HEK293 (cell line): ENCODE measurements around the gene ZNF529.

Experiments
- ATF2 ChIP-seq: fragments of 450-650 bp; formaldehyde crosslinking; IDR thresholded peaks from 2 replicates; pipeline ENCODE4 v1.5.1; 2016; ENCODE audit warnings: missing biosample characterization, missing genetic modification characterization, low read depth
- FEZF1 ChIP-seq: fragments of 450-650 bp; formaldehyde crosslinking; IDR thresholded peaks from 2 replicates; pipeline ENCODE4 v1.5.1; 2016; ENCODE audit warnings: missing biosample characterization, missing genetic modification characterization
- KLF7 ChIP-seq: fragments of 450-650 bp; formaldehyde crosslinking; IDR thresholded peaks from 2 replicates; pipeline ENCODE4 v1.5.1; 2016; ENCODE audit warnings: missing biosample characterization, missing genetic modification characterization, borderline replicate concordance
- KLF9 ChIP-seq: fragments of 450-650 bp; formaldehyde crosslinking; IDR thresholded peaks from 2 replicates; pipeline ENCODE4 v1.5.1; 2016; ENCODE audit warnings: missing biosample characterization, missing genetic modification characterization, low read depth
- MEIS1 ChIP-seq: sonication (generic); formaldehyde crosslinking; IDR thresholded peaks from 2 replicates; pipeline ENCODE4 v1.8.1; 2022; ENCODE audit warnings: missing genetic modification reagents, mild to moderate bottlenecking, borderline replicate concordance
- MYNN ChIP-seq: fragments of 450-650 bp; formaldehyde crosslinking; IDR thresholded peaks from 2 replicates; pipeline ENCODE4 v1.5.1; 2016; ENCODE audit warnings: missing biosample characterization, missing genetic modification characterization, borderline replicate concordance
- PRDM2 ChIP-seq: fragments of 450-650 bp; formaldehyde crosslinking; IDR thresholded peaks from 2 replicates; pipeline ENCODE4 v1.5.1; 2016; ENCODE audit warnings: missing biosample characterization, missing genetic modification characterization, borderline replicate concordance
- REPIN1 ChIP-seq: fragments of 450-650 bp; formaldehyde crosslinking; IDR thresholded peaks from 2 replicates; pipeline ENCODE4 v1.5.1; 2017; ENCODE audit warnings: missing biosample characterization, missing genetic modification characterization, low read depth
- SALL2 ChIP-seq: fragments of 450-650 bp; formaldehyde crosslinking; IDR thresholded peaks from 2 replicates; pipeline ENCODE4 v1.5.0; 2017; ENCODE audit warnings: missing biosample characterization, mild to moderate bottlenecking, missing genetic modification characterization, borderline replicate concordance
- ZBTB11 ChIP-seq: fragments of 450-650 bp; formaldehyde crosslinking; conservative IDR thresholded peaks from 2 replicates; pipeline ENCODE4 v1.5.1; 2016; ENCODE audit warnings: low read depth, missing biosample characterization, missing genetic modification characterization
- ZBTB44 ChIP-seq: fragments of 450-650 bp; IDR thresholded peaks from 2 replicates; pipeline ENCODE4 v1.5.1; 2018; ENCODE audit warnings: missing biosample characterization, mild to moderate bottlenecking, missing genetic modification characterization
- ZFHX2 ChIP-seq: fragments of 450-650 bp; formaldehyde crosslinking; conservative IDR thresholded peaks from 2 replicates; pipeline ENCODE4 v1.5.1; 2016; ENCODE audit warnings: missing biosample characterization, missing genetic modification characterization
- ZIC2 ChIP-seq: fragments of 450-650 bp; formaldehyde crosslinking; IDR thresholded peaks from 2 replicates; pipeline ENCODE4 v1.5.1; 2016; ENCODE audit warnings: missing biosample characterization, missing genetic modification characterization
- ZNF157 ChIP-seq: fragments of 450-650 bp; formaldehyde crosslinking; IDR thresholded peaks from 2 replicates; pipeline ENCODE4 v1.5.1; 2016; ENCODE audit warnings: missing biosample characterization, missing genetic modification characterization
- ZNF16 ChIP-seq: fragments of 450-650 bp; formaldehyde crosslinking; IDR thresholded peaks from 2 replicates; pipeline ENCODE4 v1.5.1; 2016; ENCODE audit warnings: low read depth, missing biosample characterization, missing genetic modification characterization
- ZNF175 ChIP-seq: fragments of 450-650 bp; formaldehyde crosslinking; IDR thresholded peaks from 2 replicates; pipeline ENCODE4 v1.5.1; 2016; ENCODE audit warnings: missing biosample characterization, missing genetic modification characterization
- ZNF23 ChIP-seq: fragments of 450-650 bp; formaldehyde crosslinking; IDR thresholded peaks from 2 replicates; pipeline ENCODE4 v1.5.1; 2016; ENCODE audit warnings: missing biosample characterization, missing genetic modification characterization, borderline replicate concordance
- ZNF24 ChIP-seq: fragments of 450-650 bp; formaldehyde crosslinking; IDR thresholded peaks from 2 replicates; pipeline ENCODE4 v1.5.1; 2016; ENCODE audit warnings: missing biosample characterization, missing genetic modification characterization
- ZNF292 ChIP-seq: fragments of 450-650 bp; formaldehyde crosslinking; IDR thresholded peaks from 2 replicates; pipeline ENCODE4 v1.5.1; 2016; ENCODE audit warnings: low read depth, missing biosample characterization, missing genetic modification characterization, borderline replicate concordance
- ZNF423 ChIP-seq: fragments of 450-650 bp; formaldehyde crosslinking; IDR thresholded peaks from 2 replicates; pipeline ENCODE4 v1.5.1; 2016; ENCODE audit warnings: missing biosample characterization, missing genetic modification characterization
- ZNF529 ChIP-seq: fragments of 450-650 bp; formaldehyde crosslinking; IDR thresholded peaks from 2 replicates; pipeline ENCODE4 v1.5.1; 2017; ENCODE audit warnings: missing genetic modification characterization, missing biosample characterization; ENCODE audit not compliant: insufficient replicate concordance
- ZNF548 ChIP-seq: fragments of 450-650 bp; formaldehyde crosslinking; IDR thresholded peaks from 2 replicates; pipeline ENCODE4 v1.5.1; 2016; ENCODE audit warnings: missing biosample characterization, missing genetic modification characterization
- ZNF621 ChIP-seq: fragments of 450-650 bp; formaldehyde crosslinking; IDR thresholded peaks from 2 replicates; pipeline ENCODE4 v1.5.1; 2017; ENCODE audit warnings: missing biosample characterization, missing genetic modification characterization
- ZNF792 ChIP-seq: fragments of 450-650 bp; formaldehyde crosslinking; IDR thresholded peaks from 2 replicates; pipeline ENCODE4 v1.5.1; 2016; ENCODE audit warnings: missing biosample characterization, missing genetic modification characterization
- ZNF830 ChIP-seq: fragments of 450-650 bp; IDR thresholded peaks from 2 replicates; pipeline ENCODE4 v1.5.0; 2018; ENCODE audit warnings: missing biosample characterization, missing genetic modification characterization, low read depth, mild to moderate bottlenecking, moderate library complexity
- ZNF837 ChIP-seq: fragments of 450-650 bp; formaldehyde crosslinking; IDR thresholded peaks from 2 replicates; pipeline ENCODE4 v1.5.1; 2016; ENCODE audit warnings: missing biosample characterization, missing genetic modification characterization

ZNF529 gene

GRCh38 chr19:36547001-36547732, 25.9 kb downstream of the ZNF529 start (continued):
- no peak for TF ChIP-seq MYNN (tag by site-specific recombination)
- TF ChIP-seq KLF9 = no peak
- TF ChIP-seq PRDM2 (tag by site-specific recombination) = no peak
- TF ChIP-seq ZBTB11 (tag by site-specific recombination) = no peak
- TF ChIP-seq ZNF621 (tag by site-specific recombination) = no peak
- no peak for TF ChIP-seq ZNF423 (tag by site-specific recombination)
- peak; percentile 59; the same call in 1 of the 2 replicates for TF ChIP-seq ZNF24 (tag by site-specific recombination)
- TF ChIP-seq MEIS1 (CRISPR knock-in tag) = no peak
- no peak for TF ChIP-seq ZNF16
- TF ChIP-seq ZNF792 (tag by site-specific recombination) = no peak
- TF ChIP-seq ZFHX2 = no peak
- no peak for TF ChIP-seq ZNF23 (tag by site-specific recombination)
- TF ChIP-seq ZNF157 (tag by site-specific recombination) = peak; percentile 41
- TF ChIP-seq SALL2 = no peak
- TF ChIP-seq ZNF175 (tag by site-specific recombination) = no peak
- TF ChIP-seq FEZF1 (tag by site-specific recombination) = no peak
- no peak for TF ChIP-seq REPIN1
- peak; percentile 71 for TF ChIP-seq ZNF529 (tag by site-specific recombination)
- TF ChIP-seq ZNF548 (tag by site-specific recombination) = no peak
- TF ChIP-seq ZNF837 = no peak
- no peak for TF ChIP-seq KLF7 (tag by site-specific recombination)
- TF ChIP-seq ZNF292 (tag by site-specific recombination) = no peak
- TF ChIP-seq ZNF830 (tag by site-specific recombination) = no peak
- TF ChIP-seq ATF2 (tag by site-specific recombination) = no peak
- TF ChIP-seq ZBTB44 (tag by site-specific recombination) = no peak
- no peak for TF ChIP-seq ZIC2 (tag by site-specific recombination)
